H9 (cell line): ENCODE measurements around the gene KCNMB4. TPM values are rescaled to one million over a fixed set of nuclear protein-coding genes. Genes with fewer than 3 reads are reported as not detected.

ENCODE experiments used
- DNase-seq: peaks from one replicate; pipeline ENCODE4 v3.0.0-alpha.2; 2017
- H2AFZ ChIP-seq: one replicate; pipeline ENCODE4 v1.6.1; 2013; ENCODE audit warnings: mild to moderate bottlenecking, low read length, control low read depth, moderate library complexity
- H2AK5ac ChIP-seq: 2 replicates; pipeline ENCODE4 v1.6.1; 2013; ENCODE audit warnings: low read length, control low read depth, mixed read lengths; ENCODE audit not compliant: insufficient read length
- H2BK120ac ChIP-seq: one replicate; pipeline ENCODE4 v1.6.1; 2013; ENCODE audit warnings: low read depth, mild to moderate bottlenecking, low read length, control low read depth, inconsistent platforms; ENCODE audit not compliant: poor library complexity, severe bottlenecking
- H2BK12ac ChIP-seq: 2 replicates; pipeline ENCODE4 v1.6.1; 2013; ENCODE audit warnings: low read length, control low read depth, mixed read lengths, low read depth; ENCODE audit not compliant: insufficient read length
- H2BK15ac ChIP-seq: 2 replicates; pipeline ENCODE4 v1.6.1; 2013; ENCODE audit warnings: low read depth, low read length, control low read depth
- H2BK20ac ChIP-seq: one replicate; pipeline ENCODE4 v1.6.1; 2013; ENCODE audit warnings: low read depth, mild to moderate bottlenecking, low read length, control low read depth, inconsistent platforms; ENCODE audit not compliant: poor library complexity, severe bottlenecking
- H2BK5ac ChIP-seq: 2 replicates; pipeline ENCODE4 v1.6.1; 2013; ENCODE audit warnings: low read length, control low read depth, mixed read lengths; ENCODE audit not compliant: insufficient read length
- H3K14ac ChIP-seq: 2 replicates; pipeline ENCODE4 v1.6.1; 2013; ENCODE audit warnings: low read length, control low read depth; ENCODE audit not compliant: insufficient read depth
- H3K18ac ChIP-seq: 2 replicates; pipeline ENCODE4 v1.6.1; 2013; ENCODE audit warnings: low read depth, mild to moderate bottlenecking, mixed read lengths, low read length, control low read depth; ENCODE audit not compliant: insufficient read length
- H3K23ac ChIP-seq: 2 replicates; pipeline ENCODE4 v1.6.1; 2013; ENCODE audit warnings: low read length, control low read depth, mixed read lengths, low read depth; ENCODE audit not compliant: insufficient read length
- H3K23me2 ChIP-seq: 2 replicates; pipeline ENCODE4 v1.6.1; 2013; ENCODE audit warnings: low read depth, mild to moderate bottlenecking, mixed read lengths, low read length, control low read depth; ENCODE audit not compliant: insufficient read length, poor library complexity, severe bottlenecking
- H3K27ac ChIP-seq: 2 replicates; pipeline ENCODE4 v1.5.1; 2013; ENCODE audit warnings: low read length, control low read depth, mixed read lengths, low read depth; ENCODE audit not compliant: insufficient read length
- H3K27me3 ChIP-seq: 2 replicates; pipeline ENCODE4 v1.6.1; 2013; ENCODE audit warnings: low read length, control low read depth, inconsistent platforms; ENCODE audit not compliant: insufficient read depth
- H3K4ac ChIP-seq: 2 replicates; pipeline ENCODE4 v1.6.1; 2013; ENCODE audit warnings: low read depth, mild to moderate bottlenecking, control low read depth, inconsistent platforms, low read length, moderate library complexity
- H3K4me1 ChIP-seq: 2 replicates; pipeline ENCODE4 v1.6.1; 2013; ENCODE audit warnings: low read length, control low read depth, inconsistent platforms; ENCODE audit not compliant: insufficient read depth
- H3K4me2 ChIP-seq: 2 replicates; pipeline ENCODE4 v1.6.1; 2013; ENCODE audit warnings: low read length, control low read depth, mixed read lengths; ENCODE audit not compliant: insufficient read length, insufficient read depth
- H3K56ac ChIP-seq: 2 replicates; pipeline ENCODE4 v1.6.1; 2013; ENCODE audit warnings: low read depth, mild to moderate bottlenecking, mixed read lengths, low read length, control low read depth; ENCODE audit not compliant: insufficient read length
- H3K79me1 ChIP-seq: 2 replicates; pipeline ENCODE4 v1.6.1; 2013; ENCODE audit warnings: low read depth, mild to moderate bottlenecking, moderate library complexity, low read length, control low read depth, inconsistent platforms; ENCODE audit not compliant: insufficient read depth, poor library complexity, severe bottlenecking
- H3K79me2 ChIP-seq: 2 replicates; pipeline ENCODE4 v1.6.1; 2013; ENCODE audit warnings: low read length, control low read depth, inconsistent platforms; ENCODE audit not compliant: insufficient read depth
- H3K9ac ChIP-seq: 2 replicates; pipeline ENCODE4 v1.6.1; 2013; ENCODE audit warnings: low read length, control low read depth, mixed read lengths; ENCODE audit not compliant: insufficient read length; ENCODE audit errors: extremely low read depth
- H3K9me3 ChIP-seq: one replicate; pipeline ENCODE4 v1.6.1; 2013; ENCODE audit warnings: low read depth, low read length, inconsistent platforms; ENCODE audit not compliant: control insufficient read depth
- H3T11ph ChIP-seq: one replicate; pipeline ENCODE4 v1.6.1; 2013; ENCODE audit warnings: mild to moderate bottlenecking, low read length, control low read depth, inconsistent platforms
- H4K20me1 ChIP-seq: one replicate; pipeline ENCODE4 v1.6.1; 2013; ENCODE audit not compliant: control insufficient read depth, insufficient read length, insufficient read depth
- H4K5ac ChIP-seq: 2 replicates; pipeline ENCODE4 v1.6.1; 2013; ENCODE audit warnings: low read depth, mild to moderate bottlenecking, mixed read lengths, low read length, control low read depth; ENCODE audit not compliant: insufficient read length
- H4K8ac ChIP-seq: replicated peaks from 2 replicates; pipeline ENCODE4 v1.6.1; 2013; ENCODE audit warnings: low read length, control low read depth, mixed read lengths, low read depth; ENCODE audit not compliant: insufficient read length
- H4K91ac ChIP-seq: 2 replicates; pipeline ENCODE4 v1.6.1; 2013; ENCODE audit warnings: low read depth, mild to moderate bottlenecking, moderate library complexity, mixed read lengths, low read length, control low read depth; ENCODE audit not compliant: insufficient read length
- H3K27ac Mint-ChIP-seq, 3 experiments: 2 replicates in 2 of 3; 3 replicates in 1 of 3; pipeline ENCODE4 v1.8.0; 2020 to 2021; ENCODE audit warnings: mixed read lengths in 3 of 3, mild to moderate bottlenecking in 1 of 3, moderate library complexity in 1 of 3
- H3K27me3 Mint-ChIP-seq: 2 replicates; pipeline ENCODE4 v1.8.0; 2021; ENCODE audit warnings: low read depth, mild to moderate bottlenecking, moderate library complexity, mixed read lengths
- H3K36me3 Mint-ChIP-seq, 3 experiments: 2 replicates in 2 of 3; 3 replicates in 1 of 3; pipeline ENCODE4 v1.8.0; 2020 to 2021; ENCODE audit warnings: low read depth in 3 of 3, mixed read lengths in 3 of 3; ENCODE audit not compliant: insufficient read depth in 1 of 3
- H3K4me1 Mint-ChIP-seq, 2 experiments: 2 replicates each; pipeline ENCODE4 v1.8.0; 2020; ENCODE audit warnings: mixed read lengths in 2 of 2
- H3K4me3 Mint-ChIP-seq, 2 experiments: 2 replicates in 1 of 2; 3 replicates in 1 of 2; pipeline ENCODE4 v1.8.0; 2020 to 2021; ENCODE audit warnings: mild to moderate bottlenecking in 2 of 2, mixed read lengths in 2 of 2, moderate library complexity in 1 of 2
- H3K9me3 Mint-ChIP-seq, 2 experiments: 2 replicates in 1 of 2; 3 replicates in 1 of 2; pipeline ENCODE4 v1.8.0; 2020; ENCODE audit warnings: mild to moderate bottlenecking in 2 of 2, mixed read lengths in 2 of 2, moderate library complexity in 1 of 2
- CTCF ChIP-seq: fragments of 200-600 bp; sonication (generic); conservative IDR thresholded peaks from 3 replicates; pipeline ENCODE4 v1.8.0; 2021; ENCODE audit warnings: antibody characterized with exemption, mild to moderate bottlenecking
- total RNA-seq: library from RNA; stranded (reverse); gene quantifications from 2 replicates; pipeline ENCODE4 v1.2.1, GENCODE V29; 2021

KCNMB4 gene
- total RNA-seq, 1 experiment from 2014 or later, result 16.2 TPM

DNA sequence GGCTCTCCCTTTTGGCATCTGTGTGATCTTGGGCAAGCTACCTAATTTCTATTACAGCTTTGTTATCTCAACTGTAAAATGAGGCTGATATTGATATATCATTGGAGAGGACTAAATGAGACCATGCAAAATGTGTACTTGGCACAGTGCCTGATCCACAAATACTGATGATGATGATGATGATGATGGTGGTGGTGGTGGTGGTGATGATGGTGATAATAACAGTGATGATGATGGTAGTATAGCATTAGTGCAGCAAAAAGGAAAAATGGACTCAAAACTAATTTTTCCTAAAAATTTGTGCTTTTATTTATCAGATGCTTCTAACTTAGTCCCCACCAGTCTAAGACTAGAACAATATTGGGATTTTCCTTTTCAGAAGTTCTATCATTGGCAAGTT, 70.7 kb downstream of the KCNMB4 start:
- Histone ChIP-seq H3K56ac (no peak overlapping the region), H3K79me1 (no peaks in the 10 kb centered on the region), H3K23me2 (no peaks in the 10 kb centered on the region), H3K23ac (no peak overlapping the region), H3T11ph (no peak overlapping the region), H3K9me3 (no peaks in the 10 kb centered on the region), H3K27ac (no peak overlapping the region), H2BK120ac (no peak overlapping the region), H4K5ac (no peak overlapping the region), H2BK5ac (no peak overlapping the region), H3K4ac (no peak overlapping the region), H3K79me2 (no peaks in the 10 kb centered on the region), H3K18ac (no peak overlapping the region), H4K91ac (no peak overlapping the region), H2AFZ (no peak overlapping the region), H3K27me3 (no peaks in the 10 kb centered on the region), H3K14ac (no peak overlapping the region), H3K4me2 (no peak overlapping the region), H2AK5ac (no peak overlapping the region), H2BK20ac (no peak overlapping the region), H2BK12ac (no peak overlapping the region), H3K4me1 (no peaks in the 10 kb centered on the region), H4K20me1 (no peaks in the 10 kb centered on the region), H3K9ac (no peak overlapping the region), H2BK15ac (no peak overlapping the region), H4K8ac (no peak overlapping the region)
- Mint-ChIP-seq H3K27me3 (no peaks in the 10 kb centered on the region), H3K4me3 (no peak overlapping the region), H3K9me3 (peaks cover 0 to 6% of the 10 kb centered on the region in 2 experiments; a peak in 3 of 5 replicates), H3K27ac (no peak overlapping the region), H3K4me1 (peaks cover 3 to 4% of the 10 kb centered on the region in 2 experiments; a peak in 1 of 4 replicates), H3K36me3 (peaks cover 4 to 30% (median 18%) of the 10 kb centered on the region in 3 experiments; a peak in 6 of 7 replicates)
- TF ChIP-seq CTCF, result no peak
- DNase-seq, result no peak
